Cardiac fibroblast (primary cell): Measurements from ENCODE around the gene INSRR.

ENCODE experiments used
- DNase-seq, 2 donors: peaks; one replicate each; pipeline versions ENCODE4 v3.0.0 to v3.0.0-alpha.2; 2010; ENCODE audit warnings: low read depth in 2 of 2
- H3K4me3 ChIP-seq, 2 donors: replicated peaks in 1 of 2; 1 replicate in 1 of 2; 2 replicates in 1 of 2; pipeline ENCODE4 v1.5.1; 2011; ENCODE audit warnings: low read depth in 2 of 2, low read length in 2 of 2, mild to moderate bottlenecking in 2 of 2, moderate library complexity in 1 of 2
- CTCF ChIP-seq: IDR thresholded peaks from one replicate; pipeline ENCODE4 v1.5.1; 2011; ENCODE audit warnings: low read depth, mild to moderate bottlenecking, low read length, inconsistent platforms

Gene INSRR

GRCh38 chr1:156815307-156815826, 43.5 kb downstream of the INSRR start:
- DNase-seq = peak; percentile 87 to 88
- no peak for TF ChIP-seq CTCF
- H3K4me3 ChIP-seq = no peak overlapping the region

GRCh38 chr1:156814571-156815260, 44.2 kb downstream of the INSRR start:
- H3K4me3 ChIP-seq = no peak overlapping the region

GRCh38 chr1:156813750-156814570, 45.0 kb downstream of the INSRR start:
- TF ChIP-seq CTCF = peak; percentile 42
- peak; percentile 37 to 58 for DNase-seq
- H3K4me3 ChIP-seq = peak overlapping the region; percentile 34 to 35

More at GRCh38 chr1:156814571-156815260, 44.2 kb downstream of the INSRR start:
- DNase-seq = no peak
- TF ChIP-seq CTCF = no peak

GRCh38 chr1:156813298-156813697, 45.6 kb downstream of the INSRR start:
- no peak for TF ChIP-seq CTCF
- H3K4me3 ChIP-seq = peak overlapping the region; percentile 34 to 35
- DNase-seq = no peak

- DNase-seq = peak in 1 of 2 donors; percentile 34
- no peak for TF ChIP-seq CTCF
- no peak overlapping the region for H3K4me3 ChIP-seq
Measured at GRCh38 chr1:156812293-156812990, 46.5 kb downstream of the INSRR start.

- DNase-seq = no peak
- no peak for TF ChIP-seq CTCF
- H3K4me3 ChIP-seq = no peak overlapping the region
Measured at GRCh38 chr1:156811168-156811567, 47.7 kb downstream of the INSRR start.
